Activated T-cell treated with anti-CD3 and anti-CD28 coated beads, Interleukin-2, amount 50 U/mL, for 72 hours (primary cell): ENCODE results near the gene TRIO. TPM values are rescaled to one million over a fixed set of nuclear protein-coding genes. Genes with fewer than 3 reads are reported as not detected.

Experiments used
- ATAC-seq, 2 donors: fragments of 150-1000 bp; cut with Tn5 transposase; replicated peaks in 1 of 2; 2 replicates each; pipeline ENCODE4 v1.10.0; 2021; ENCODE audit warnings: moderate library complexity in 2 of 2, mild to moderate bottlenecking in 1 of 2
- DNase-seq, 2 donors: peaks; one replicate each; pipeline ENCODE4 v3.0.0; 2021 to 2022; ENCODE audit warnings: mixed read lengths in 1 of 2
- H3K27ac Mint-ChIP-seq: one replicate; pipeline ENCODE4 v1.8.0; 2022; ENCODE audit warnings: mild to moderate bottlenecking, moderate library complexity, mixed read lengths
- H3K27me3 Mint-ChIP-seq: one replicate; pipeline ENCODE4 v1.8.0; 2022; ENCODE audit warnings: low read depth, mixed read lengths
- H3K36me3 Mint-ChIP-seq, 2 donors: one replicate each; pipeline ENCODE4 v1.8.0; 2022; ENCODE audit warnings: mixed read lengths in 2 of 2, mild to moderate bottlenecking in 1 of 2; ENCODE audit not compliant: insufficient read depth in 2 of 2
- H3K4me1 Mint-ChIP-seq: one replicate; pipeline ENCODE4 v1.8.0; 2022; ENCODE audit warnings: low read depth, mixed read lengths
- H3K4me3 Mint-ChIP-seq, 2 donors: one replicate each; pipeline ENCODE4 v1.8.0; 2022; ENCODE audit warnings: mild to moderate bottlenecking in 2 of 2, mixed read lengths in 2 of 2, moderate library complexity in 2 of 2
- H3K9me3 Mint-ChIP-seq, 2 donors: one replicate each; pipeline ENCODE4 v1.8.0; 2022; ENCODE audit warnings: mixed read lengths in 2 of 2
- total RNA-seq, 2 donors: library from RNA; stranded (reverse); gene quantifications; one replicate each; pipeline ENCODE4 v1.2.3, GENCODE V29; 2022

Gene TRIO
- total RNA-seq, 2 donors from 2014 or later = 13.2 to 14.0 TPM

DNA sequence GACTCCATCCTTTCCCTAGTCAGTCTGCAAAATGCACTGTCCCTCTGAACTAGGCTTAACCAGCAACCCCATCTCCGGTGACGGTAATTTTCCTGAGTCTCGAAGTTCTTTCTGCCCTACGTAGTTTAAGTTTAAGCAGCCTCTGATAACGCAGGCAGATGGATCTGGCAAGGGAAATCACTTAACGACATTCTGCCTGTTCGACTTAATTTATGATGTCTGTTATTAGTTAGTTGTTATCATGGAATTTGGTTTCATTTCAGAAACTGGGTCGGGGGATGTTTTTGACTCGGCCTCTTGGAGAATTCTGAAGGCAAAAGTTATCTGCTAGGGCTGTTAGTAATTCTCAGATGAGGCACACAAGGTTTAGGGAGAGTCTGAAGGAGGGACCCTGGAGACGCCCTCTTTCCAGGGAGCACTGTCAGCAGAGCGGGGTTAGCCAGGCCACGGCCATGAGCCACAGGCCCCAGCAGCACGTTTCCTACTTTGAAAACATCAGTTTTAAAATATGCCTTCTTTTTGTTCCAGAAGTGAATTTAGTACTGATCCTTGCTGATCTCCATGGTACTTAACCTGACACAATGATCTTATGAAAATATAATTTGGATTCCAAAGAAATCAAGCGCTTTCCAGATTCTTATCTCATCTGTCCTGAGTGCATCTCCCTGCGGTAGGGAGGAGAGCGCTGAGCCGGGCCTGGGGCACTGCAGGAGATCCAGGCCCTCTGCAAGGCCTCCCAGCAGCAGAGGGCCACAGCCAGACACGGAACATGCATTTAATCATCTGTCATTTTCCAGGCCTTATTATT is 267.5 kb downstream of the TRIO start:
- Mint-ChIP-seq H3K27ac (no peak overlapping the region), H3K36me3 (peaks cover 0 to 3% of the 10 kb centered on the region in 2 donors), H3K4me1 (peaks cover 62% of the 10 kb centered on the region), H3K27me3 (no peaks in the 10 kb centered on the region), H3K4me3 (no peak overlapping the region), H3K9me3 (no peaks in the 10 kb centered on the region)
- ATAC-seq (no peak), DNase-seq (no peak)

DNA sequence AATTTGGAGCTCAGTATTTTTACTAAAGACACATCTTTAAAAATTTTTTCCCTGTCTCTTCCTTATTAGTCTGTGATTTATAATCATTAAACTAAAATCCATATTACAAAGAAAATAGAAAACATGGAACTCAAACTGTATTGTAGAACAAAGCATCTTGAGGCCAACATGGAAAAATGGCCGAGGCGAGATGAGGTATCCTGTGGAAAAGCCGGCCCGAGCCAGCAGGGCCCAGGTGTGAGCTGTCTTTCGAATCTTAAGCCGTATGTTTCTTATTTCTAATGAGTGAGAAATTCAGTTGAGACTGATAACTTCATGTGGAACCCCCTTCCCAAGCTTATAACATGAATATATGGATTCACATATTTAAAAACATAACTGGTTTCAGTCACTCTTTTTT is 268.1 kb downstream of the TRIO start:
- H3K9me3 Mint-ChIP-seq = no peaks in the 10 kb centered on the region
- no peak overlapping the region for H3K27ac Mint-ChIP-seq
- DNase-seq = no peak
- peaks cover 68% of the 10 kb centered on the region for H3K4me1 Mint-ChIP-seq
- H3K27me3 Mint-ChIP-seq = no peaks in the 10 kb centered on the region
- no peak for ATAC-seq
- peaks cover 0 to 3% of the 10 kb centered on the region in 2 donors for H3K36me3 Mint-ChIP-seq
- no peak overlapping the region for H3K4me3 Mint-ChIP-seq

DNA sequence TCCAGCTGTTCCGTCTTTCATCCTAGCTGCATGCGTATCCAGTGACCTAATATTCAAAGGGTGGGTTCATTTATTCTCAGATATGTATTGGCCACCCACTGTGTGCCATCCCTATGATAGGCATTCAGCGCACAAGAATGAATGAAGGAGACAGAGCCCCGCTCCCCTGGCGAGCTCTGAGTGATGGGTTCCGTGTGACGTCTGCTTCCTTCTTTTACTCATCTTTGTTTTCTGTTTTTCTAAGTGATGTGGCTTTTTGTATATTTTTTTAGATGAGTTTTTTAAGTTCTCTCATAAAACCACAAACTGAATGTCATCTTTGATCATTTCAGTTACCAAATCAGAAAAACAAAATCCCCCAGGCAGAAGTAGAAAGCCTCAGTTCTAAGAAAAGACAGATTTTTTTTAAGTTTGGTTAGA is 270.2 kb downstream of the TRIO start:
- Mint-ChIP-seq H3K9me3 (no peaks in the 10 kb centered on the region), H3K4me1 (peaks cover 83% of the 10 kb centered on the region), H3K36me3 (peaks cover 0 to 3% of the 10 kb centered on the region in 2 donors), H3K27ac (peak overlapping the region; percentile 96), H3K4me3 (peak overlapping the region; percentile 81 to 82), H3K27me3 (no peaks in the 10 kb centered on the region)
- DNase-seq (peak; percentile 60 to 75), ATAC-seq (peak; percentile 63 to 67)

DNA sequence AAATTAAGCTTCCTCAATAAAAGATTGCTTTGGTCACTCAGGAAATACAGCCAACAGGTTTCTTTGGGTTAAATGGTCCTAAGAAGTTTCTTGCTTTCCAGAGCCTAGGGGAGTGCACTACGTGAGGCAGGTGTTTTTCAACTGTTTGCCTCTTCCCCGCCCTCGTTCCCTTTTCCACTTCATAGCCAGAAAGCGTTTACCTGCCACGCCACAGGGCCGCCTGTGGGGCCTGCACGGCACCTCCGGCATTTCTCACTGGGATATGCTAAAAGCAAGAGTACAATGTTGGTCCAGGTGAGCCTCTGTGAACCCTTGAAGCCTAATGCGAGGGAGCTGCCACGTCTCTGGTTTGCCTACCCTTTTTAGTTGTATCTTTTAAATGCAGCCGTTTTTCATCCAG is 270.9 kb downstream of the TRIO start:
- peak; percentile 29 to 40 for DNase-seq
- peaks cover 84% of the 10 kb centered on the region for H3K4me1 Mint-ChIP-seq
- H3K9me3 Mint-ChIP-seq = no peaks in the 10 kb centered on the region
- peaks cover 0 to 3% of the 10 kb centered on the region in 2 donors for H3K36me3 Mint-ChIP-seq
- H3K27ac Mint-ChIP-seq = peak overlapping the region; percentile 96
- peak overlapping the region; percentile 81 to 82 for H3K4me3 Mint-ChIP-seq
- H3K27me3 Mint-ChIP-seq = no peaks in the 10 kb centered on the region
- ATAC-seq = peak in 1 of 2 donors; percentile 2

DNA sequence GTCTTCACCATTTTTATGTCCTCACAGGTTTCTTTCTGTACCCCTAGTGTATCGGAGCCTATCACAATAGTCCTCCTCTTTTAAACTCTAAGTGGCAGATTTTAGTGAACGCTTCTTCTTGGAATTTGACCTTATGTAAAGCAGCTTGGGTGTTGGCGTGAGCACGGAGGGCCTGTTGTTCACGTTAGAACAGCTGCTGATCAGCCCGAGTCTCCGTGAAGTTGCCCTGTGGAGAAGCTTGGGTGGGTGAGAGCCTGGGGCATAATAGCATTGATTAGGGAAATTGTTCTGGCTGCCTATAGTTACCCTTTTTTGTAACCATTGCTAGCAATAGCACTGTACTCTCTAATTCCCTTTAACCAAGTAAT is 271.5 kb downstream of the TRIO start:
- ATAC-seq (no peak), DNase-seq (no peak)
- peak overlapping the region; percentile 81 to 82 for H3K4me3 Mint-ChIP-seq
- H3K27me3 Mint-ChIP-seq = no peaks in the 10 kb centered on the region
- H3K27ac Mint-ChIP-seq = peak overlapping the region; percentile 96
- H3K36me3 Mint-ChIP-seq = peaks cover 0 to 3% of the 10 kb centered on the region in 2 donors
- peaks cover 78% of the 10 kb centered on the region for H3K4me1 Mint-ChIP-seq
- H3K9me3 Mint-ChIP-seq = no peaks in the 10 kb centered on the region

DNA sequence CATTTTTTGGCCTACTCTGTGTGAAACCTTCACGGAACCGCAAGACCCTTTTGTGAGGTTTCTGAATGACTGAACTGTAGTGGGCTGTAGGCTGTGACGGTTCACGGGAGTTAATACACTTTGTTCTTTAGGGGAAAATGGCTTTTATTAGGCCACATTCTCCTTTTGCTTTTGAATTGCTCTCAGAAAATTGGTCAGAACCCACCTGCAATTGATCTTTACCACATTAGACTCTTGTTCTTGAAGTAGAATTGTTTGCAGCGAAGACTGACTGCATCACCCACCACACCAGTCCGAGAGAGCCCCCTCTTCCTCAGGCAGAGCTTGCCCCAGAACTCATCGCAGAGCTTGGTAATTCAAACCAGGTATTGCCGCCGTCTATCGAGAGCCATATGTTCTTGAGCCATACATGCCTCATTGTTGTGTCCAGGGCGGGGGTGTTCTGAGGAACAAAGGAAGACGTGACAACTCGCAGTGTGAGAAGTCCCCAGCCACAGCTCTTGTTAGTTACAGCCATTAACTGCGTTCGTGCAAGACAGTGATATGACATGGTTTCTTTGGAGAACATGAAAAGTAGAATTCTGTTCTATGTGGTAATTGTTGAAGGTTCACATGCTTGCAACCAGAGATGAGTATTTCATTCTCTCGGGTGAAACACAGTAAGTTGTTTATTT is 272.0 kb downstream of the TRIO start:
- Mint-ChIP-seq H3K36me3 (peaks cover 0 to 3% of the 10 kb centered on the region in 2 donors), H3K4me3 (peak overlapping the region; percentile 81 to 82), H3K4me1 (peaks cover 76% of the 10 kb centered on the region), H3K27me3 (no peaks in the 10 kb centered on the region), H3K27ac (peak overlapping the region; percentile 96), H3K9me3 (no peaks in the 10 kb centered on the region)
- DNase-seq (peak; percentile 52 to 68), ATAC-seq (peak; percentile 50 to 61)

DNA sequence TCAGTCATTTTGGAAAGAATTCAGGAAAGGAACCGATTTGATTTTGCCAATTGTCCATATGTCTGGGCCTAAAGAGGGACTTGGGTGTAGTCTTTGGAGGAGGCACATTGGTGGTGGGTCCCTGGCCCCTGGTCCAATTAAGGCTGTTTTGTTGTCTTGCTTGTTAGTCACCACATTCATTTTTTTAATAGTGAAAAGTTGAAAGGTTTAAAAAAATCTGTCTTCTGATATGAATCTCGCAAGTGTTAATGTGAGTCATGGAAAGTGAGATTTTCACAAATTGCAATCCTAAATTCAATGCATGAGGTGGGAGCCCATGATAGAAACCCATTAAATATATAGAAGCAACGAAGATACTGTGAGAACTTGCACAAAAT is 272.5 kb downstream of the TRIO start:
- peaks cover 0 to 3% of the 10 kb centered on the region in 2 donors for H3K36me3 Mint-ChIP-seq
- H3K27me3 Mint-ChIP-seq = no peaks in the 10 kb centered on the region
- no peaks in the 10 kb centered on the region for H3K9me3 Mint-ChIP-seq
- ATAC-seq (peak; percentile 48 to 54), DNase-seq (peak; percentile 41 to 55)
- H3K4me3 Mint-ChIP-seq = peak overlapping the region; percentile 81 to 82
- H3K27ac Mint-ChIP-seq = peak overlapping the region; percentile 96
- H3K4me1 Mint-ChIP-seq = peaks cover 71% of the 10 kb centered on the region

DNA sequence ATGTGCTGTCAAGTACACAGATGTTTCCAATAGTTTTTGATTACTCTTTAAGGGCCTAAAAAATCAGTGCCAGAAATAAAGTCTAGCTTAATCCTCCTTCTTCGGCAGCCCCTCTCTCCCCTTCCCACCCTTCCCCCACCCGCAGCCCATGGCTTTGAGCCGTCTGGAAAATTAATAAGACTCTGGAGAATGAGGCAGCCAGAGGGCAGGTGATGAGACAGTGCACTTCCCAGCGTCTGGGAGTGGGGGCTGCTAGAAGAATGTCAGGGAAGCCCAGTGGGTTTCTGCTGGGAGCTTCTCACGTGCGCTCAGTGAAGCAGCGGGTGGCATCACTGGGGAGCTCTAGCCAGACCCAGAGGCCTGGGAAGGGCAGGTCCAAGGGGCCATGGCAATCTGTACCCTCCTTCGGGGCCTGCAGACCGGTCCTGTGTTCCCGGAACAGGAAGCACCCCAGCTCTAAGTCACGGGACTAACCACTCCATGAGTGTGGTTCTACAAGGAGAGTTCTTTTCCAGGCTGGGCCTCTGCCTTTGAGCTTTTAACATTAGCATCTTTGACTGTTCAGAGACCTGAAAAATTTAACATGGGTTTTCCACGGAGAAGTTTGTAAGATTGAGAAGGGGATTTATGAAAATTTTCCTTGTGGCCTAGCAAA is 273.6 kb downstream of the TRIO start:
- H3K36me3 Mint-ChIP-seq = peaks cover 0 to 3% of the 10 kb centered on the region in 2 donors
- H3K4me3 Mint-ChIP-seq = peak overlapping the region; percentile 81 to 82
- ATAC-seq = no peak
- DNase-seq = no peak
- H3K9me3 Mint-ChIP-seq = no peaks in the 10 kb centered on the region
- peaks cover 67% of the 10 kb centered on the region for H3K4me1 Mint-ChIP-seq
- no peaks in the 10 kb centered on the region for H3K27me3 Mint-ChIP-seq
- H3K27ac Mint-ChIP-seq = no peak overlapping the region

DNA sequence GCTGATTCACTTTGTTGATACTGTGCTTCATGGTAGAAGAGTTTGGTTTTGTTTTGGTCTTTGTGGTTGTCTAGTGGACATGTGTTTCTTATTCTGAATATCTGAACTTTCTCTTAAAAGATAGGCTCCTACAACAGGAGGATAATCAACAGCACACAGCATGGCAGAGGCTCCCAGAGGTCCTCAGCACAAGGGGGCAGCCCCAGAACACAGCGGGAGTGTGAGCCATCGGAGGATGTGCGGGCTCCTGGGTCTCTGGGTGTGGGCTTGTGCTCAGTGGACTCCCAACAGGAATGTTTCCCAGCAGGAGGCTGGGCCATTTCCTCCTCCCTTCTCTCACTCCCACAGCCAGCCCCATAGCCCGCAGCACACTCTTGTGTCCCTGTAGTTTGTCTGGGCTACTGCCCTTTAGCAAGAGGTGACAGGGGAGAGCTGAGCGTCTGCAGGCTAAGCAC is 274.2 kb downstream of the TRIO start:
- ATAC-seq = no peak
- Mint-ChIP-seq H3K36me3 (peaks cover 0 to 3% of the 10 kb centered on the region in 2 donors), H3K27ac (no peak overlapping the region), H3K27me3 (no peaks in the 10 kb centered on the region), H3K4me1 (peaks cover 61% of the 10 kb centered on the region), H3K4me3 (peak overlapping the region; percentile 58), H3K9me3 (no peaks in the 10 kb centered on the region)
- no peak for DNase-seq

DNA sequence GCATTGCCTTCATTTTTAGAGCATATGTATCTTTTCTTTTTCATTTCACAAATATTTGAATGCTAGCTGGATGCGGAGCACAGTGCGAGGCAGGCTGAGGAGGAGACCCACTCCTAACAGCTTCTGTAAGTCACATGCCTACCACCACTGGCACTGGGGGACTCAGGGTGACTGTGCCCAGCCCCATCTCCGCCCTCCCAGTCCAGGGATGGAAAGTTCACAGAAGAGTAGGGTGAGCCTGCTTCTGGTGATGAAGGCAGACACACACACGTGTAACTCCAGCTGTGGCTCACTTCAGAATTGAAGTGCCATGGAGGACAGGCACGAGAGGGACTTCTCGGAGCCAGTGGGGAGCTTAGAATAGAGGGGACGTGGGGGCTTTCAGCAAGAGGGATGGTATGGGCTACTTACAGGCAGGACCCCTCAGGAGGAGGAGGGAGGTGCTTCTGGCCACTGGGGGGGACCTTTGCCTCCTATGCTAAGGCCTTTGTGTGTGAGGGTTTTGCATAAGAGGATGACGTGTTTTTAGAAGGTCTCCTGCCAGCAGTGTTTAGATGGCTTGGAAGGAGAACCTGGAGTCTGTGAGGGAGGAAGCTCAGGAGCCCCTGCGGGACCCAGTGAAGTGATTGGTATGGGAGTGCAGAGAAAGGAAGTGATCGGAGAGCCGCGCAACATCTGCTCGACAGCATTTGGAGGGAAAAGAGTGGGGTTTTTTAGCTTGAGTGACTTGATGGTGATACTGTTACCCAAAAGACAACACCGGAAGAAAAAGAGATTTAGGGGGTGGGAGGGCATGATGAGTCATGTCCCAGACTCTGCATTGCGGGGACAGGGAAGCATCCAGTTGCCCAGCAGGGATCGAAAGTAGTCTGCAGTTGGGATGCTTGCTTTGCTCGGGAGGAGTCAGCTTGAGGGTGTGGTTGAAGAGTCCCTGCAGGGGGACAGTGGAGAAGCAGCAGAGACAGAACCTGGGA is 274.9 kb downstream of the TRIO start:
- H3K4me1 Mint-ChIP-seq = peaks cover 56% of the 10 kb centered on the region

DNA sequence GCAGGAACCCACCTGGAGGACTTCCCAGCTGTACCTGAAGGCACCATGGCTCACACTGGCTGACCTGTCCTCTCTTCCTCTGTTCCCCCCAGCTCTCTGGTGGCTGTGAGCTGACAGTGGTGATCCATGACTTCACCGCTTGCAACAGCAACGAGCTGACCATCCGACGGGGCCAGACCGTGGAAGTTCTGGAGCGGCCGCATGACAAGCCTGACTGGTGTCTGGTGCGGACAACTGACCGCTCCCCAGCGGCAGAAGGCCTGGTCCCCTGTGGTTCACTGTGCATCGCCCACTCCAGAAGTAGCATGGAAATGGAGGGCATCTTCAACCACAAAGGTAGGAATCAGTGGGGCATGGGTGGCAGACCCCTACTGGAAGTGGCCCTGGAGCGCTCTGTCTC is 276.5 kb downstream of the TRIO start:
- no peaks in the 10 kb centered on the region for H3K27me3 Mint-ChIP-seq
- H3K9me3 Mint-ChIP-seq = no peaks in the 10 kb centered on the region
- peaks cover 56% of the 10 kb centered on the region for H3K4me1 Mint-ChIP-seq
- ATAC-seq (no peak), DNase-seq (no peak)
- H3K4me3 Mint-ChIP-seq = no peak overlapping the region
- H3K27ac Mint-ChIP-seq = no peak overlapping the region
- H3K36me3 Mint-ChIP-seq = no peaks in the 10 kb centered on the region

More for the DNA sequence above, 274.9 kb downstream of the TRIO start:
- DNase-seq = no peak
- Mint-ChIP-seq H3K27ac (no peak overlapping the region), H3K36me3 (peaks cover 0 to under 1% of the 10 kb centered on the region in 2 donors), H3K27me3 (no peaks in the 10 kb centered on the region), H3K9me3 (no peaks in the 10 kb centered on the region), H3K4me3 (no peak overlapping the region)
- ATAC-seq = no peak

DNA sequence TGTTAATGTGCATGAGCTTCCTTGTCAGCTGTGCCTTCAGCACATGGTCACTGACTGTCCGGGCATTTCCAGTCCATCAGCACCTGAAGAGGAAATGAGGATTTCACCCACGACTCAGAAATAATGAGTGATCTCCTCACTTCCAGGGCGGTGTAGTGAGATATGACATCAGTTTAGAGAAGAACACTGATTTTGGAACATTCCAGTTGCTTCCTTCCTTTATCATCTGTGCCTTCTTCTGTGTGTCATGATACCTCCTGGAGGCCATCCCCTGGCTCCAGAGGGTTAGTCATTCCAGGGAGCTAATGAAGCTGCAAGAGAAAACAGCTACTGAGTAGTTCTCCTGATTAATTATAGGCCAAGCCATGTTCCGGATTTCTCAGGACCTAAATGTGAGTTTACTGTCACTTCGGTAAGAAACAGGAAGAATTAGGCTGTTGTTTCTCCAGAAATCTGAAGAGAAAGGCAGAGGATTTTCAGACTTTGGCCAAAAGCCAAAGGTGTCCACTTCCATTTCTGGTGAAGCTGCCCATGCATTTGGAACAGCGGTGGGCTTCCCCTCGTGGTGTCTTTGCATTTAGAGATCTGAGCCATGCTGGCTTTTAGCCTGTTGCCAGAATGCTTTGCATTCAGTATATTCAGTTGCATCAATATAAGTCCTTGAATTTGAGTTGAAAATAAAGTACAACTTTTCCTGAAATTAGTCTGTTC is 277.1 kb downstream of the TRIO start:
- Mint-ChIP-seq H3K27me3 (no peaks in the 10 kb centered on the region), H3K27ac (no peak overlapping the region), H3K4me3 (no peak overlapping the region), H3K36me3 (no peaks in the 10 kb centered on the region), H3K4me1 (peaks cover 56% of the 10 kb centered on the region), H3K9me3 (no peaks in the 10 kb centered on the region)
- ATAC-seq (no peak), DNase-seq (no peak)
